Osteocyte (in vitro differentiated cells): Measurements from ENCODE around the gene ZNF660. TPM values are rescaled to one million over a fixed set of nuclear protein-coding genes. Genes with fewer than 3 reads are reported as not detected.

ENCODE experiments used
- DNase-seq: peaks from one replicate; pipeline ENCODE4 v3.0.0; 2021; ENCODE audit warnings: mixed read lengths; ENCODE audit not compliant: unreplicated experiment; ENCODE audit errors: extremely low spot score
- H3K27ac Mint-ChIP-seq: one replicate; pipeline ENCODE4 v1.8.0; 2021; ENCODE audit warnings: mild to moderate bottlenecking, mixed read lengths; ENCODE audit not compliant: unreplicated experiment
- H3K27me3 Mint-ChIP-seq: one replicate; pipeline ENCODE4 v1.8.0; 2021; ENCODE audit warnings: mixed read lengths; ENCODE audit not compliant: unreplicated experiment
- H3K36me3 Mint-ChIP-seq: one replicate; pipeline ENCODE4 v1.8.0; 2021; ENCODE audit warnings: mixed read lengths; ENCODE audit not compliant: unreplicated experiment
- H3K4me1 Mint-ChIP-seq: one replicate; pipeline ENCODE4 v1.8.0; 2021; ENCODE audit warnings: mixed read lengths; ENCODE audit not compliant: unreplicated experiment
- H3K4me3 Mint-ChIP-seq: one replicate; pipeline ENCODE4 v1.8.0; 2021; ENCODE audit warnings: mild to moderate bottlenecking, moderate library complexity, mixed read lengths; ENCODE audit not compliant: unreplicated experiment
- H3K9me3 Mint-ChIP-seq: one replicate; pipeline ENCODE4 v1.8.0; 2021; ENCODE audit warnings: mixed read lengths; ENCODE audit not compliant: unreplicated experiment
- total RNA-seq: library from RNA; stranded (reverse); gene quantifications from 2 replicates; pipeline ENCODE4 v1.2.1, GENCODE V29; 2021
- TF ChIP-seq, protein P1 (sequence below): fragments of 200-600 bp; sonication (generic); IDR thresholded peaks from 2 replicates; pipeline ENCODE4 v1.5.0; 2021; ENCODE audit warnings: antibody characterized with exemption, mild to moderate bottlenecking, moderate library complexity

Gene ZNF660
- total RNA-seq, 1 donor from 2014 or later = 6.7 TPM

DNA sequence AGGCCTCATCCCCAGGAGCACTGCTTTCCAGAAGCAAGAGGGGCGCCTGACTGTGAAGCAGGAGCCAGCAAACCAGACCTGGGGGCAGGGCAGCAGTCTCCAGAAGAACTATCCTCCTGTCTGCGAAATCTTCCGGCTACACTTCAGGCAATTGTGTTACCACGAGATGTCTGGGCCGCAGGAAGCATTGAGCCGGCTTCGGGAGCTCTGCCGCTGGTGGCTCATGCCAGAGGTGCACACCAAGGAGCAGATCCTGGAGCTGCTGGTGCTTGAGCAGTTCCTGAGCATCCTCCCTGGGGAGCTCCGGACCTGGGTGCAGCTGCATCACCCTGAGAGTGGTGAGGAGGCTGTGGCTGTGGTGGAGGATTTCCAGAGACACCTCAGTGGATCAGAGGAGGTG, 27.7 kb upstream of the ZNF660 start:
- Mint-ChIP-seq H3K4me1 (peaks cover 21% of the 10 kb centered on the region), H3K27ac (no peak overlapping the region), H3K27me3 (no peaks in the 10 kb centered on the region), H3K4me3 (no peak overlapping the region), H3K9me3 (no peaks in the 10 kb centered on the region), H3K36me3 (peaks cover 38% of the 10 kb centered on the region)
- TF ChIP-seq, protein P1, sequence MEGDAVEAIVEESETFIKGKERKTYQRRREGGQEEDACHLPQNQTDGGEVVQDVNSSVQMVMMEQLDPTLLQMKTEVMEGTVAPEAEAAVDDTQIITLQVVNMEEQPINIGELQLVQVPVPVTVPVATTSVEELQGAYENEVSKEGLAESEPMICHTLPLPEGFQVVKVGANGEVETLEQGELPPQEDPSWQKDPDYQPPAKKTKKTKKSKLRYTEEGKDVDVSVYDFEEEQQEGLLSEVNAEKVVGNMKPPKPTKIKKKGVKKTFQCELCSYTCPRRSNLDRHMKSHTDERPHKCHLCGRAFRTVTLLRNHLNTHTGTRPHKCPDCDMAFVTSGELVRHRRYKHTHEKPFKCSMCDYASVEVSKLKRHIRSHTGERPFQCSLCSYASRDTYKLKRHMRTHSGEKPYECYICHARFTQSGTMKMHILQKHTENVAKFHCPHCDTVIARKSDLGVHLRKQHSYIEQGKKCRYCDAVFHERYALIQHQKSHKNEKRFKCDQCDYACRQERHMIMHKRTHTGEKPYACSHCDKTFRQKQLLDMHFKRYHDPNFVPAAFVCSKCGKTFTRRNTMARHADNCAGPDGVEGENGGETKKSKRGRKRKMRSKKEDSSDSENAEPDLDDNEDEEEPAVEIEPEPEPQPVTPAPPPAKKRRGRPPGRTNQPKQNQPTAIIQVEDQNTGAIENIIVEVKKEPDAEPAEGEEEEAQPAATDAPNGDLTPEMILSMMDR = no peak
- no peak for DNase-seq

DNA sequence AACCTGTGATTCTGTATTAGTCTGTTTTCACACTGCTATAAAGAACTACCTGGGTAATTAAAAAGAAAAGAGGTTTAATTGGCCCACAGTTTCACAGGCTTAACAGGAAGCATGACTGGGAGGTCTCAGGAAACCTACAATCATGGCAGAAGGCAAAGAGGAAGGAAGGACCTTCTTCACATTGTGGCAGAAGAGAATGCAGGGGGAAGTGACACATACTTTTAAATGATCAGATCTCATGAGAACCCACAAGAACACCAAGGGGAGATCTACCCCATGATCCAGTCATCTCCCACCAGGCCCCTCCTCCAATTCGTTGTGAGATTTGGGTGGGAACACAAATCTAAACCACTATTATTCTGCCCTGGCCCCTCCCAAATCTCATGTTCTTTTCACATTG, 23.7 kb upstream of the ZNF660 start:
- peaks cover 7% of the 10 kb centered on the region for H3K9me3 Mint-ChIP-seq
- peaks cover 60% of the 10 kb centered on the region for H3K36me3 Mint-ChIP-seq
- H3K4me3 Mint-ChIP-seq = no peak overlapping the region

DNA sequence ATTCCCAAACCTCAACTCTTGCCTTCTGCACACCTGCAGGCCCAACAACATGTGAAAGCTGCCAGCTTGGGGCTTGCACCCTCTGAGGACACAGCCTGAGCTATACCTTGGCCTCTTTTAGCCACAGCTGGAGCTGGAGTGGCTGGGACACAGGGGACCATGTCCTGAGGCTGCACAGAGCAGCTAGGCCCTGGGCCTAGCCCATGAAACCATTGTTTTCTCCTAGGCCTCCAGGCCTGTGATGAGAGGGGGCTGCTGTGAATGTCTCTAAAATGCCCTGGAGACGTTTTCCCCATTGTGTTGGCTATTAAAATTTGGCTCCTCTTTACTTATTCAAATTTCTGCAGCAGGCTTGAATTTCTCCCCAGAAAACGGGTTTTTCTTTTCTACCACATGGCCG, 22.6 kb upstream of the ZNF660 start:
- H3K9me3 Mint-ChIP-seq = peaks cover 13% of the 10 kb centered on the region
- TF ChIP-seq, protein P1 = no peak
- DNase-seq = no peak
- peaks cover 13% of the 10 kb centered on the region for H3K4me1 Mint-ChIP-seq
- H3K36me3 Mint-ChIP-seq = peaks cover 65% of the 10 kb centered on the region
- no peak overlapping the region for H3K27ac Mint-ChIP-seq
- H3K4me3 Mint-ChIP-seq = no peak overlapping the region
- H3K27me3 Mint-ChIP-seq = no peaks in the 10 kb centered on the region

More for the DNA sequence above, 23.7 kb upstream of the ZNF660 start:
- Mint-ChIP-seq H3K27me3 (no peaks in the 10 kb centered on the region), H3K4me1 (peaks cover 20% of the 10 kb centered on the region), H3K27ac (no peak overlapping the region)
- no peak for DNase-seq
- TF ChIP-seq, protein P1 = no peak

DNA sequence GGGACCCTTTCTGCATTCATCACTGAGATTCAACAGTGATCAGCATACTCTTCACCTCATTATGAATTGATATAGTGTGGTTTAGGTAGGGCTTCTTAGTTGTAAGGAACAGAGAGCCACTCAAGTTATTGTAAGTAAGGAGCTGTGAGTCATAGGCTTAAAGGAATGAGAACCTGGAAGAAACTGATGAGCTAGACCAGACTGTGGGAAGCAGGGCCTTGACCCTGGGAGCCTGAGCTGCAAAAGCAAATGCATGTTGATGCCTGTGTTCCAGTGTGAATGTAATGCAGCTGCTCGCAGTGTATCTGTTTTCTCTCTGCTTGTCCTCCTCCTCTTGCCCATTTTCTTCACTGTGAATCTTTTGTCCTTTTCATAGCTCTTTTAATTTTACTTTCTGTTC, 16.2 kb upstream of the ZNF660 start:
- H3K9me3 Mint-ChIP-seq = peaks cover 49% of the 10 kb centered on the region
- TF ChIP-seq, protein P1 = no peak
- peaks cover 8% of the 10 kb centered on the region for H3K4me1 Mint-ChIP-seq

GRCh38 chr3:44571024-44571423, 13.7 kb upstream of the ZNF660 start:
- H3K4me1 Mint-ChIP-seq = no peaks in the 10 kb centered on the region
- H3K4me3 Mint-ChIP-seq = no peak overlapping the region
- no peak overlapping the region for H3K27ac Mint-ChIP-seq
- DNase-seq = no peak
- H3K27me3 Mint-ChIP-seq = no peaks in the 10 kb centered on the region
- H3K36me3 Mint-ChIP-seq = peaks cover 63% of the 10 kb centered on the region
- TF ChIP-seq, protein P1 = no peak
- H3K9me3 Mint-ChIP-seq = peaks cover 47% of the 10 kb centered on the region

More for the DNA sequence above, 16.2 kb upstream of the ZNF660 start:
- no peak overlapping the region for H3K27ac Mint-ChIP-seq
- H3K36me3 Mint-ChIP-seq = peaks cover 79% of the 10 kb centered on the region
- H3K27me3 Mint-ChIP-seq = no peaks in the 10 kb centered on the region
- no peak overlapping the region for H3K4me3 Mint-ChIP-seq
- DNase-seq = no peak
